GM23338 (cell line): ENCODE data around the gene DYNC2LI1. TPM values are rescaled to one million over a fixed set of nuclear protein-coding genes. Genes with fewer than 3 reads are reported as not detected.

ENCODE experiments used
- ATAC-seq: fragments of 200-7000 bp; cut with Tn5 transposase; 3 replicates; pipeline ENCODE4 v1.9.1; 2020
- DNase-seq: peaks from one replicate; pipeline ENCODE4 v3.0.0-alpha.2; 2015; ENCODE audit warnings: low spot score
- H2AFZ ChIP-seq: fragments of 200-600 bp; sonication (generic); 2 replicates; pipeline ENCODE4 v1.8.0; 2016; ENCODE audit warnings: antibody characterized with exemption, mild to moderate bottlenecking, moderate library complexity
- H3F3A ChIP-seq: fragments of 200-600 bp; sonication (generic); replicated peaks from 2 replicates; pipeline ENCODE4 v1.8.0; 2017; ENCODE audit warnings: antibody characterized with exemption, mixed run types, low read depth
- H3K27ac ChIP-seq: fragments of 200-600 bp; sonication (generic); 2 replicates; pipeline ENCODE4 v1.6.1; 2016; ENCODE audit warnings: low read depth
- H3K27me3 ChIP-seq: fragments of 200-600 bp; sonication (generic); 2 replicates; pipeline ENCODE4 v1.8.0; 2016; ENCODE audit warnings: mild to moderate bottlenecking, mixed run types, moderate library complexity; ENCODE audit not compliant: insufficient read depth
- H3K36me3 ChIP-seq: fragments of 200-600 bp; sonication (generic); 2 replicates; pipeline ENCODE4 v1.8.0; 2016; ENCODE audit warnings: mild to moderate bottlenecking; ENCODE audit not compliant: insufficient read depth
- H3K4me1 ChIP-seq: fragments of 200-600 bp; sonication (generic); 2 replicates; pipeline ENCODE4 v1.8.0; 2016; ENCODE audit warnings: mild to moderate bottlenecking, moderate library complexity; ENCODE audit not compliant: insufficient read depth
- H3K4me2 ChIP-seq: fragments of 200-600 bp; sonication (generic); 2 replicates; pipeline ENCODE4 v1.7.1; 2017; ENCODE audit warnings: mixed run types
- H3K4me3 ChIP-seq: fragments of 200-600 bp; sonication (generic); 2 replicates; pipeline ENCODE4 v1.6.1; 2016; ENCODE audit warnings: mixed run types
- H3K79me2 ChIP-seq: fragments of 200-600 bp; sonication (generic); replicated peaks from 2 replicates; pipeline ENCODE4 v1.8.0; 2017; ENCODE audit warnings: mild to moderate bottlenecking; ENCODE audit not compliant: insufficient read depth
- H3K9me2 ChIP-seq: fragments of 200-600 bp; sonication (generic); 2 replicates; pipeline ENCODE4 v1.8.0; 2017; ENCODE audit not compliant: insufficient read depth
- H4K20me1 ChIP-seq: fragments of 200-600 bp; sonication (generic); replicated peaks from 2 replicates; pipeline ENCODE4 v1.8.0; 2017; ENCODE audit warnings: mild to moderate bottlenecking; ENCODE audit not compliant: insufficient read depth
- H3K27ac Mint-ChIP-seq: 2 replicates; pipeline ENCODE4 v1.8.0; 2020; ENCODE audit warnings: inconsistent platforms, mild to moderate bottlenecking, moderate library complexity, mixed read lengths
- H3K27me3 Mint-ChIP-seq: 3 replicates; pipeline ENCODE4 v1.8.0; 2022; ENCODE audit warnings: low read depth, mild to moderate bottlenecking, moderate library complexity, mixed read lengths, inconsistent platforms; ENCODE audit not compliant: insufficient read depth, poor library complexity
- H3K36me3 Mint-ChIP-seq: 3 replicates; pipeline ENCODE4 v1.8.0; 2021; ENCODE audit warnings: low read depth, mild to moderate bottlenecking, inconsistent platforms, moderate library complexity, mixed read lengths
- H3K4me1 Mint-ChIP-seq: 3 replicates; pipeline ENCODE4 v1.8.0; 2020; ENCODE audit warnings: mild to moderate bottlenecking, inconsistent platforms, mixed read lengths
- H3K4me3 Mint-ChIP-seq: 3 replicates; pipeline ENCODE4 v1.8.0; 2021; ENCODE audit warnings: moderate library complexity, mild to moderate bottlenecking, inconsistent platforms, mixed read lengths
- H3K9me3 Mint-ChIP-seq: 3 replicates; pipeline ENCODE4 v1.8.0; 2020; ENCODE audit warnings: moderate library complexity, mild to moderate bottlenecking, inconsistent platforms, mixed read lengths
- CREB1 ChIP-seq: fragments of 250-450 bp; sonication (Bioruptor Pico); IDR thresholded peaks from 2 replicates; pipeline ENCODE4 v1.5.0; 2020; ENCODE audit warnings: low read depth, mild to moderate bottlenecking, moderate library complexity
- ETS1 ChIP-seq: IDR thresholded peaks from 2 replicates; pipeline ENCODE4 v1.6.1; 2016; ENCODE audit warnings: antibody characterized with exemption
- EZH2 ChIP-seq: fragments of 200-600 bp; sonication (generic); IDR thresholded peaks from one replicate; pipeline ENCODE4 v1.8.0; 2017; ENCODE audit warnings: antibody characterized with exemption, mild to moderate bottlenecking, low read depth; ENCODE audit not compliant: unreplicated experiment
- EZH2phosphoT487 ChIP-seq: fragments of 200-600 bp; sonication (generic); IDR thresholded peaks from one replicate; pipeline ENCODE4 v1.8.1; 2018; ENCODE audit warnings: antibody characterized with exemption; ENCODE audit not compliant: unreplicated experiment
- JUNB ChIP-seq: IDR thresholded peaks from one replicate; pipeline ENCODE4 v1.6.1; 2016; ENCODE audit warnings: antibody characterized with exemption; ENCODE audit not compliant: unreplicated experiment
- NANOG ChIP-seq: IDR thresholded peaks from 2 replicates; pipeline ENCODE4 v1.6.1; 2016; ENCODE audit warnings: antibody characterized with exemption, borderline replicate concordance
- POLR2AphosphoS5 ChIP-seq: IDR thresholded peaks from 2 replicates; pipeline ENCODE4 v1.6.1; 2016; ENCODE audit warnings: antibody characterized with exemption, low read depth
- REST ChIP-seq: IDR thresholded peaks from one replicate; pipeline ENCODE4 v1.6.1; 2018; ENCODE audit warnings: antibody characterized with exemption; ENCODE audit not compliant: unreplicated experiment
- STAT1 ChIP-seq: IDR thresholded peaks from one replicate; pipeline ENCODE4 v1.6.1; 2016; ENCODE audit warnings: antibody characterized with exemption; ENCODE audit not compliant: unreplicated experiment
- ZNF331 ChIP-seq: fragments of 250-450 bp; sonication (Bioruptor Pico); IDR thresholded peaks from 2 replicates; pipeline ENCODE4 v1.5.0; 2020; ENCODE audit warnings: low read depth, mild to moderate bottlenecking, moderate library complexity
- polyA plus RNA-seq: library from polyadenylated mRNA; unstranded; fragments of >200 nt; fragmentation: Nextera tagmentation; extraction: Ambion mirVana; gene quantifications from 2 replicates; pipeline ENCODE4 v1.2.1, GENCODE V29; 2016
- total RNA-seq: library from RNA; depleted of rRNA; stranded (reverse); fragments of >200 nt; shearing (Covaris generic); gene quantifications from 2 replicates; pipeline ENCODE4 v1.2.3, GENCODE V29; 2014

The DYNC2LI1 gene
- total and polyA plus RNA-seq, 2 experiments from 2014 or later: 8.4 to 11.5 TPM

GRCh38 chr2:43823751-43824150, 49.9 kb downstream of the DYNC2LI1 start:
- Histone ChIP-seq H3K79me2 (no peaks in the 10 kb centered on the region), H3K4me1 (no peaks in the 10 kb centered on the region), H4K20me1 (no peaks in the 10 kb centered on the region), H3K27me3 (no peaks in the 10 kb centered on the region), H3K4me3 (no peak overlapping the region), H3F3A (no peaks in the 10 kb centered on the region), H3K4me2 (no peak overlapping the region), H2AFZ (0 out of 2 replicates have a peak overlapping the region, but pooled peaks have one; percentile 6), H3K36me3 (no peaks in the 10 kb centered on the region), H3K9me2 (no peaks in the 10 kb centered on the region), H3K27ac (no peak overlapping the region)
- no peak overlapping the region for H3K27ac Mint-ChIP-seq
- DNase-seq (no peak), ATAC-seq (no peak)
- no peaks in the 10 kb centered on the region for H3K9me3 Mint-ChIP-seq
- peaks cover 3% of the 10 kb centered on the region for H3K27me3 Mint-ChIP-seq
- no peak for TF ChIP-seq CREB1
- TF ChIP-seq ZNF331 (CRISPR knock-in tag): no peak
- no peak for TF ChIP-seq ETS1
- TF ChIP-seq JUNB: no peak
- TF ChIP-seq NANOG: no peak
- no peak for TF ChIP-seq POLR2AphosphoS5
- no peak for TF ChIP-seq REST
- no peak for TF ChIP-seq STAT1
- no peak overlapping the region for H3K4me3 Mint-ChIP-seq
- H3K36me3 Mint-ChIP-seq: no peaks in the 10 kb centered on the region
- peaks cover 4% of the 10 kb centered on the region; the same call in 1 of the 3 replicates for H3K4me1 Mint-ChIP-seq

GRCh38 chr2:43824512-43824911, 50.7 kb downstream of the DYNC2LI1 start:
- no peaks in the 10 kb centered on the region for H3K4me1 ChIP-seq
- H3K9me2 ChIP-seq: no peaks in the 10 kb centered on the region
- no peaks in the 10 kb centered on the region for H3K36me3 ChIP-seq
- Mint-ChIP-seq H3K36me3 (no peaks in the 10 kb centered on the region), H3K4me3 (no peak overlapping the region), H3K9me3 (no peaks in the 10 kb centered on the region), H3K4me1 (peaks cover 4% of the 10 kb centered on the region; the same call in 1 of the 3 replicates), H3K27me3 (peaks cover 3% of the 10 kb centered on the region), H3K27ac (no peak overlapping the region)
- H3K27ac ChIP-seq: no peak overlapping the region
- H2AFZ ChIP-seq: no peak overlapping the region
- no peak overlapping the region for H3K4me3 ChIP-seq
- no peak overlapping the region for H3K4me2 ChIP-seq
- ATAC-seq: no peak
- H3K27me3 ChIP-seq: no peaks in the 10 kb centered on the region
- DNase-seq: no peak
- no peaks in the 10 kb centered on the region for H4K20me1 ChIP-seq
- no peaks in the 10 kb centered on the region for H3F3A ChIP-seq
- H3K79me2 ChIP-seq: no peaks in the 10 kb centered on the region
- TF ChIP-seq POLR2AphosphoS5 (no peak), EZH2phosphoT487 (no peak), ZNF331 (CRISPR knock-in tag) (no peak), EZH2 (no peak), JUNB (no peak), CREB1 (no peak), ETS1 (no peak)
